Mesendoderm (in vitro differentiated cells): Measurements from ENCODE around the gene ENG.
A peak's percentile ranks its signal among the peaks of the same experiment; 100 is the strongest.

Experiments
- DNase-seq: peaks from one replicate; pipeline ENCODE4 v3.0.0; 2013
- H2AK5ac ChIP-seq: 2 replicates; pipeline ENCODE4 v1.6.1; 2013; ENCODE audit warnings: low read length, inconsistent platforms
- H2BK120ac ChIP-seq: 2 replicates; pipeline ENCODE4 v1.6.1; 2013; ENCODE audit warnings: low read depth, mild to moderate bottlenecking, low read length, moderate library complexity, mixed read lengths
- H2BK15ac ChIP-seq: replicated peaks from 2 replicates; pipeline ENCODE4 v1.6.1; 2013; ENCODE audit warnings: low read depth, mild to moderate bottlenecking, moderate library complexity
- H2BK5ac ChIP-seq: 2 replicates; pipeline ENCODE4 v1.6.1; 2013; ENCODE audit warnings: low read length, inconsistent platforms
- H3K18ac ChIP-seq: 2 replicates; pipeline ENCODE4 v1.6.1; 2013; ENCODE audit warnings: mild to moderate bottlenecking, low read length, mixed read lengths
- H3K23ac ChIP-seq: one replicate; pipeline ENCODE4 v1.6.1; 2013; ENCODE audit warnings: low read length
- H3K27ac ChIP-seq: 2 replicates; pipeline ENCODE4 v1.5.1; 2013; ENCODE audit warnings: low read depth, mild to moderate bottlenecking, inconsistent platforms, low read length, moderate library complexity
- H3K27me3 ChIP-seq: 2 replicates; pipeline ENCODE4 v1.6.1; 2013; ENCODE audit warnings: low read length, control low read depth, mild to moderate bottlenecking, inconsistent platforms; ENCODE audit not compliant: insufficient read depth, poor library complexity
- H3K36me3 ChIP-seq: 2 replicates; pipeline ENCODE4 v1.6.1; 2013; ENCODE audit warnings: low read length, inconsistent platforms; ENCODE audit not compliant: control insufficient read depth, insufficient read depth
- H3K4ac ChIP-seq: one replicate; pipeline ENCODE4 v1.6.1; 2013; ENCODE audit warnings: low read depth, mild to moderate bottlenecking, low read length, moderate library complexity
- H3K4me1 ChIP-seq: 2 replicates; pipeline ENCODE4 v1.6.1; 2013; ENCODE audit warnings: low read depth, low read length, inconsistent platforms; ENCODE audit not compliant: control insufficient read depth
- H3K4me2 ChIP-seq: 2 replicates; pipeline ENCODE4 v1.6.1; 2013; ENCODE audit warnings: low read length
- H3K4me3 ChIP-seq: 2 replicates; pipeline ENCODE4 v1.5.1; 2013; ENCODE audit warnings: mild to moderate bottlenecking, low read length
- H3K56ac ChIP-seq: one replicate; pipeline ENCODE4 v1.6.1; 2013; ENCODE audit warnings: low read length
- H3K79me1 ChIP-seq: 2 replicates; pipeline ENCODE4 v1.6.1; 2013; ENCODE audit warnings: low read length, inconsistent platforms
- H3K79me2 ChIP-seq: 2 replicates; pipeline ENCODE4 v1.6.1; 2013; ENCODE audit warnings: mild to moderate bottlenecking, low read length; ENCODE audit not compliant: control insufficient read depth, insufficient read depth
- H3K9ac ChIP-seq: 2 replicates; pipeline ENCODE4 v1.6.1; 2013; ENCODE audit warnings: low read length, inconsistent platforms
- H4K5ac ChIP-seq: one replicate; pipeline ENCODE4 v1.6.1; 2013; ENCODE audit warnings: low read length
- H4K8ac ChIP-seq: one replicate; pipeline ENCODE4 v1.6.1; 2013; ENCODE audit warnings: low read depth, mild to moderate bottlenecking, control low read depth, low read length, moderate library complexity
- WGBS: extraction: QIAGEN DNeasy Blood & Tissue Kit; methylation state at CpG from one replicate; pipeline ENCODE4 v1.1.7; 2013; ENCODE audit warnings: low lambda C conversion rate, missing lambda C conversion rate; ENCODE audit not compliant: insufficient coverage; ENCODE audit errors: extremely low coverage; 5-methylcytosine and 5-hydroxymethylcytosine counted together

Gene ENG

GRCh38 chr9:127778280-127779135 is 76.0 kb downstream of the ENG start, which contains the start of gene SH2D3C:
Gene SH2D3C (minus strand): TSS chr9:127778666. CDS start chr9:127778627, 39 bp downstream.
- Histone ChIP-seq H3K18ac (no peak within 1 kb of the TSS), H3K56ac (no peak within 1 kb of the TSS), H3K23ac (no peak within 1 kb of the TSS), H3K36me3 (no peaks in the 10 kb centered on the region), H3K4me1 (no peaks in the 10 kb centered on the region), H2BK5ac (no peak within 1 kb of the TSS), H4K5ac (no peak within 1 kb of the TSS), H2BK15ac (no peak within 1 kb of the TSS), H3K4me3 (no peak within 1 kb of the TSS), H3K4ac (no peak within 1 kb of the TSS), H2AK5ac (no peak within 1 kb of the TSS), H3K27me3 (no peaks in the 10 kb centered on the region), H3K79me1 (no peaks in the 10 kb centered on the region), H3K9ac (no peak within 1 kb of the TSS), H3K4me2 (no peak within 1 kb of the TSS), H2BK120ac (no peak within 1 kb of the TSS), H3K27ac (no peak within 1 kb of the TSS), H4K8ac (no peak within 1 kb of the TSS), H3K79me2 (no peaks in the 10 kb centered on the region)
- WGBS, result no CpG with 5 or more reads among the region's 13 CpGs
- DNase-seq, result no peak

GRCh38 chr9:127777368-127777980 is 77.0 kb downstream of the ENG start:
- Histone ChIP-seq H3K27ac (no peak overlapping the region), H2BK120ac (no peak overlapping the region), H3K4ac (no peak overlapping the region), H3K4me3 (no peak overlapping the region), H2AK5ac (no peak overlapping the region), H3K18ac (no peak overlapping the region), H3K56ac (no peak overlapping the region), H3K4me2 (no peak overlapping the region), H3K79me2 (no peaks in the 10 kb centered on the region), H2BK15ac (no peak overlapping the region), H2BK5ac (no peak overlapping the region), H3K79me1 (no peaks in the 10 kb centered on the region), H4K8ac (no peak overlapping the region), H3K9ac (no peak overlapping the region), H3K4me1 (no peaks in the 10 kb centered on the region), H3K23ac (no peak overlapping the region), H4K5ac (no peak overlapping the region), H3K27me3 (no peaks in the 10 kb centered on the region), H3K36me3 (no peaks in the 10 kb centered on the region)
- WGBS, result no CpG with 5 or more reads among the region's 18 CpGs
- no peak for DNase-seq

GRCh38 chr9:127776924-127777289 is 77.6 kb downstream of the ENG start:
- Histone ChIP-seq H3K27ac (no peak overlapping the region), H2AK5ac (no peak overlapping the region), H3K23ac (no peak overlapping the region), H3K36me3 (no peaks in the 10 kb centered on the region), H3K79me1 (no peaks in the 10 kb centered on the region), H3K9ac (no peak overlapping the region), H3K27me3 (no peaks in the 10 kb centered on the region), H4K8ac (peak overlapping the region; percentile 40), H2BK120ac (no peak overlapping the region), H3K56ac (no peak overlapping the region), H3K4me2 (no peak overlapping the region), H3K4ac (no peak overlapping the region), H3K79me2 (no peaks in the 10 kb centered on the region), H2BK15ac (no peak overlapping the region), H3K4me1 (no peaks in the 10 kb centered on the region), H4K5ac (no peak overlapping the region), H2BK5ac (no peak overlapping the region), H3K4me3 (no peak overlapping the region), H3K18ac (no peak overlapping the region)
- no peak for DNase-seq
- no CpG with 5 or more reads among the region's 5 CpGs for WGBS

- H3K23ac ChIP-seq, result no peak overlapping the region
- H3K36me3 ChIP-seq, result no peaks in the 10 kb centered on the region
- no peak overlapping the region for H3K27ac ChIP-seq
- DNase-seq, result peak; percentile 70
- H3K27me3 ChIP-seq, result no peaks in the 10 kb centered on the region
- no CpG with 5 or more reads among the region's 15 CpGs for WGBS
- H3K4me3 ChIP-seq, result no peak overlapping the region
- H2BK120ac ChIP-seq, result no peak overlapping the region
- no peak overlapping the region for H3K4me2 ChIP-seq
- no peaks in the 10 kb centered on the region for H3K79me1 ChIP-seq
- H2BK15ac ChIP-seq, result no peak overlapping the region
- no peak overlapping the region for H2AK5ac ChIP-seq
- no peak overlapping the region for H3K9ac ChIP-seq
- H4K5ac ChIP-seq, result no peak overlapping the region
- peaks cover 2% of the 10 kb centered on the region for H3K4me1 ChIP-seq
- H3K18ac ChIP-seq, result no peak overlapping the region
- H2BK5ac ChIP-seq, result no peak overlapping the region
- H3K4ac ChIP-seq, result no peak overlapping the region
- H3K56ac ChIP-seq, result peak overlapping the region; percentile 17
- no peaks in the 10 kb centered on the region for H3K79me2 ChIP-seq
- H4K8ac ChIP-seq, result peak overlapping the region; percentile 40
These were observed 78.1 kb downstream of the ENG start for GRCh38 chr9:127776195-127776923.

- Histone ChIP-seq H3K79me2 (no peaks in the 10 kb centered on the region), H3K27me3 (no peaks in the 10 kb centered on the region), H3K4me1 (peaks cover 6% of the 10 kb centered on the region), H4K8ac (no peak overlapping the region), H3K4me3 (no peak overlapping the region), H2BK15ac (no peak overlapping the region), H3K36me3 (no peaks in the 10 kb centered on the region), H3K4ac (no peak overlapping the region), H3K79me1 (no peaks in the 10 kb centered on the region), H3K56ac (no peak overlapping the region), H3K18ac (no peak overlapping the region), H3K4me2 (no peak overlapping the region), H3K23ac (no peak overlapping the region), H2BK5ac (no peak overlapping the region), H3K9ac (no peak overlapping the region), H2AK5ac (no peak overlapping the region), H2BK120ac (no peak overlapping the region), H3K27ac (no peak overlapping the region), H4K5ac (no peak overlapping the region)
- DNase-seq, result no peak
- no CpG with 5 or more reads among the region's 10 CpGs for WGBS
These were observed 80.5 kb downstream of the ENG start for GRCh38 chr9:127773981-127774380.
